HepG2 (cell line): Measurements from ENCODE around the gene GJA5. TPM values are rescaled to one million over a fixed set of nuclear protein-coding genes. Genes with fewer than 3 reads are reported as not detected.
A peak's percentile ranks its signal among the peaks of the same experiment; 100 is the strongest.

Experiments used
- CEBPG ChIP-seq: IDR thresholded peaks from 2 replicates; pipeline ENCODE4 v1.6.1; 2016
- HES4 ChIP-seq: sonication (generic); formaldehyde crosslinking; IDR thresholded peaks from 2 replicates; pipeline ENCODE4 v1.9.0; 2021; ENCODE audit warnings: mild to moderate bottlenecking, missing genetic modification reagents, borderline replicate concordance
- HMG20B ChIP-seq: conservative IDR thresholded peaks from 2 replicates; pipeline ENCODE4 v1.6.1; 2016; ENCODE audit warnings: missing genetic modification reagents, missing compliant biosample characterization
- HNF1B ChIP-seq: sonication (generic); formaldehyde crosslinking; IDR thresholded peaks from 2 replicates; pipeline ENCODE4 v1.5.1; 2020; ENCODE audit warnings: mild to moderate bottlenecking, moderate library complexity, missing genetic modification reagents
- HNF4G ChIP-seq, 2 experiments: sonication (generic) in 1 of 2; formaldehyde crosslinking in 1 of 2; IDR thresholded peaks; 2 replicates each; pipeline versions ENCODE4 v1.4.0 to v1.6.1; 2011 to 2020; ENCODE audit warnings: borderline replicate concordance in 2 of 2, low read depth in 2 of 2, mild to moderate bottlenecking in 2 of 2, low read length in 1 of 2, missing genetic modification reagents in 1 of 2, moderate library complexity in 1 of 2
- MXD1 ChIP-seq: sonication (generic); formaldehyde crosslinking; IDR thresholded peaks from 2 replicates; pipeline ENCODE4 v1.4.0; 2020; ENCODE audit warnings: mild to moderate bottlenecking, missing genetic modification reagents
- PATZ1 ChIP-seq: sonication (generic); formaldehyde crosslinking; IDR thresholded peaks from 2 replicates; pipeline ENCODE4 v1.4.0; 2020; ENCODE audit warnings: missing genetic modification reagents
- RNF2 ChIP-seq: fragments of 450-650 bp; conservative IDR thresholded peaks from 2 replicates; pipeline ENCODE4 v1.6.1; 2016; ENCODE audit warnings: low read depth
- SKI ChIP-seq: fragments of 450-650 bp; IDR thresholded peaks from one replicate; pipeline ENCODE4 v1.6.1; 2018; ENCODE audit warnings: mild to moderate bottlenecking; ENCODE audit not compliant: partially characterized antibody
- SRSF4 ChIP-seq: fragments of 200-400 bp; formaldehyde crosslinking; IDR thresholded peaks from one replicate; pipeline ENCODE4 v1.6.1; 2018; ENCODE audit warnings: mild to moderate bottlenecking, low read depth, low read length, moderate library complexity; ENCODE audit not compliant: poor library complexity, severe bottlenecking
- SRY ChIP-seq: sonication (generic); formaldehyde crosslinking; IDR thresholded peaks from 2 replicates; pipeline ENCODE4 v1.8.0; 2022; ENCODE audit warnings: mild to moderate bottlenecking, missing genetic modification reagents
- THAP7 ChIP-seq: sonication (generic); formaldehyde crosslinking; IDR thresholded peaks from 2 replicates; pipeline ENCODE4 v1.8.1; 2023; ENCODE audit warnings: mild to moderate bottlenecking, missing genetic modification reagents
- ZBTB43 ChIP-seq: sonication (generic); formaldehyde crosslinking; conservative IDR thresholded peaks from 2 replicates; pipeline ENCODE4 v1.4.0; 2020; ENCODE audit warnings: missing genetic modification reagents
- ZFP36L1 ChIP-seq: sonication (generic); formaldehyde crosslinking; IDR thresholded peaks from 2 replicates; pipeline ENCODE4 v1.8.0; 2022; ENCODE audit warnings: mild to moderate bottlenecking, missing genetic modification reagents, moderate library complexity
- ZFY ChIP-seq: sonication (generic); formaldehyde crosslinking; IDR thresholded peaks from 2 replicates; pipeline ENCODE4 v1.4.0; 2020; ENCODE audit warnings: missing genetic modification reagents
- ZNF331 ChIP-seq: sonication (generic); formaldehyde crosslinking; IDR thresholded peaks from 2 replicates; pipeline ENCODE4 v1.4.0; 2020; ENCODE audit warnings: missing genetic modification reagents
- ZNF33B ChIP-seq: sonication (generic); formaldehyde crosslinking; IDR thresholded peaks from 2 replicates; pipeline ENCODE4 v1.5.1; 2020; ENCODE audit warnings: mild to moderate bottlenecking, missing genetic modification reagents
- ZNF510 ChIP-seq: sonication (generic); formaldehyde crosslinking; IDR thresholded peaks from 2 replicates; pipeline ENCODE4 v1.4.0; 2020; ENCODE audit warnings: low read depth, mild to moderate bottlenecking, missing genetic modification reagents
- ZNF530 ChIP-seq: sonication (generic); formaldehyde crosslinking; IDR thresholded peaks from 2 replicates; pipeline ENCODE4 v1.5.0; 2020; ENCODE audit warnings: low read depth, mild to moderate bottlenecking, missing genetic modification reagents
- ZNF576 ChIP-seq: sonication (generic); formaldehyde crosslinking; IDR thresholded peaks from 2 replicates; pipeline ENCODE4 v1.4.0; 2020; ENCODE audit warnings: mild to moderate bottlenecking, missing genetic modification reagents
- ZNF597 ChIP-seq: sonication (generic); formaldehyde crosslinking; IDR thresholded peaks from 2 replicates; pipeline ENCODE4 v1.5.0; 2020; ENCODE audit warnings: missing genetic modification reagents
- ZNF737 ChIP-seq: sonication (generic); formaldehyde crosslinking; IDR thresholded peaks from 2 replicates; pipeline ENCODE4 v1.5.0; 2020; ENCODE audit warnings: missing genetic modification reagents, mild to moderate bottlenecking, borderline replicate concordance
- ZNF747 ChIP-seq: sonication (generic); formaldehyde crosslinking; IDR thresholded peaks from 2 replicates; pipeline ENCODE4 v1.8.1; 2023; ENCODE audit warnings: missing genetic modification reagents, mild to moderate bottlenecking, borderline replicate concordance
- polyA plus RNA-seq, 8 experiments: library from polyadenylated mRNA; depleted of rRNA in 3 of 8; stranded (reverse) in 7 of 8; unstranded in 1 of 8; fragments of >200 nt; fragmentation: Illumina TruSeq in 4 of 8; extraction: Trizol in 4 of 8; gene quantifications; 2 replicates each; pipeline versions ENCODE4 v1.2.1 to v1.2.3, GENCODE V29; 2011 to 2016; ENCODE audit warnings: low read depth in 4 of 8, missing spikeins in 1 of 8, mixed read lengths in 1 of 8; ENCODE audit not compliant: insufficient read depth in 1 of 8
- total RNA-seq, 5 experiments: library from RNA; depleted of rRNA; stranded (reverse); fragments of >200 nt; fragmentation: Illumina TruSeq; extraction: Trizol; gene quantifications; 2 replicates each; pipeline ENCODE4 v1.2.3, GENCODE V29; 2016; ENCODE audit warnings: low read depth in 1 of 5

Gene GJA5
- total and polyA plus RNA-seq, 2 of the 13 experiments (the other 11 are each of a cell fraction or from before 2014, with no cell fraction given), result not detected

GRCh38 chr1:147808025-147808424 lies 47.6 kb upstream of the GJA5 start (continued):
- TF ChIP-seq ZNF33B (CRISPR knock-in tag), result no peak
- TF ChIP-seq SKI, result peak; percentile 62
- no peak for TF ChIP-seq HES4 (CRISPR knock-in tag)
- TF ChIP-seq ZNF530 (CRISPR knock-in tag), result no peak
- peak; percentile 47; the same call in 1 of the 2 replicates for TF ChIP-seq ZBTB43 (CRISPR knock-in tag)
- TF ChIP-seq RNF2, result peak; percentile 60; the same call in 1 of the 2 replicates
- no peak for TF ChIP-seq ZNF510
- TF ChIP-seq ZNF737 (CRISPR knock-in tag), result no peak
- no peak for TF ChIP-seq ZNF576
- TF ChIP-seq THAP7 (CRISPR knock-in tag), result no peak
- TF ChIP-seq HNF1B (CRISPR knock-in tag), result peak; percentile 63
- TF ChIP-seq ZNF331, result peak; percentile 95
- TF ChIP-seq ZFP36L1 (CRISPR knock-in tag), result no peak
- TF ChIP-seq CEBPG, result peak; percentile 99
- no peak for TF ChIP-seq MXD1 (CRISPR knock-in tag)
- TF ChIP-seq ZNF597 (CRISPR knock-in tag), result no peak
- TF ChIP-seq ZFY (CRISPR knock-in tag), result no peak
- TF ChIP-seq PATZ1 (CRISPR knock-in tag), result peak; percentile 78
- TF ChIP-seq HNF4G (IDR thresholded peaks at IDR 0.05; ENCODE audit: borderline replicate concordance, low read depth, low read length), result peak; percentile 73
- TF ChIP-seq HNF4G (CRISPR knock-in tag; IDR thresholded peaks at IDR 0.05; ENCODE audit: borderline replicate concordance, low read depth), result no peak
- peak; percentile 76; the same call in 1 of the 2 replicates for TF ChIP-seq HMG20B (CRISPR knock-in tag)
- TF ChIP-seq SRSF4, result no peak
- no peak for TF ChIP-seq SRY (CRISPR knock-in tag)
- TF ChIP-seq ZNF747 (CRISPR knock-in tag), result no peak
